Muscle layer of colon (tissue), 2 donors: ENCODE results near the gene IFIT1.
"Not testable (repeated sequence)": the region's sequence is repeated elsewhere in the genome, so short reads cannot be mapped to it uniquely, and the experiment has no call there.

ENCODE experiments used
- H3K27ac ChIP-seq: one replicate; pipeline ENCODE4 v1.7.0; 2013; ENCODE audit warnings: low read depth, mild to moderate bottlenecking, low read length, moderate library complexity
- H3K27me3 ChIP-seq, 2 donors: one replicate each; pipeline ENCODE4 v1.7.0; 2013; ENCODE audit warnings: low read length in 2 of 2, mild to moderate bottlenecking in 2 of 2; ENCODE audit not compliant: insufficient read depth in 2 of 2, control insufficient read depth in 1 of 2
- H3K36me3 ChIP-seq: one replicate; pipeline ENCODE4 v1.7.0; 2013; ENCODE audit warnings: mild to moderate bottlenecking, low read length; ENCODE audit not compliant: insufficient read depth
- H3K4me1 ChIP-seq: one replicate; pipeline ENCODE4 v1.7.0; 2013; ENCODE audit warnings: mild to moderate bottlenecking, low read length; ENCODE audit not compliant: insufficient read depth
- H3K4me3 ChIP-seq, 2 donors: one replicate each; pipeline ENCODE4 v1.7.0; 2013; ENCODE audit warnings: low read length in 2 of 2, low read depth in 1 of 2, mild to moderate bottlenecking in 1 of 2, moderate library complexity in 1 of 2
- H3K9ac ChIP-seq: one replicate; pipeline ENCODE4 v1.7.0; 2013; ENCODE audit warnings: low read length
- H3K9me3 ChIP-seq: one replicate; pipeline ENCODE4 v1.7.0; 2013; ENCODE audit warnings: mild to moderate bottlenecking, low read length
- donor health status: abdominal sarcoma.
- donor health status: Adenocarcinoma of cecum.

IFIT1 gene

GRCh38 chr10:89421018-89421476 lies 28.6 kb downstream of the IFIT1 start:
- H3K9me3 ChIP-seq = no peaks in the 10 kb centered on the region
- peaks cover 29% of the 10 kb centered on the region for H3K4me1 ChIP-seq
- no peaks in the 10 kb centered on the region for H3K27me3 ChIP-seq
- H3K36me3 ChIP-seq = peaks cover 16% of the 10 kb centered on the region
- no peak overlapping the region for H3K9ac ChIP-seq
- H3K4me3 ChIP-seq = no peak overlapping the region
- no peak overlapping the region for H3K27ac ChIP-seq

- H3K9ac ChIP-seq = no peak overlapping the region
Observed at GRCh38 chr10:89425000-89425399, 32.6 kb downstream of the IFIT1 start.

DNA sequence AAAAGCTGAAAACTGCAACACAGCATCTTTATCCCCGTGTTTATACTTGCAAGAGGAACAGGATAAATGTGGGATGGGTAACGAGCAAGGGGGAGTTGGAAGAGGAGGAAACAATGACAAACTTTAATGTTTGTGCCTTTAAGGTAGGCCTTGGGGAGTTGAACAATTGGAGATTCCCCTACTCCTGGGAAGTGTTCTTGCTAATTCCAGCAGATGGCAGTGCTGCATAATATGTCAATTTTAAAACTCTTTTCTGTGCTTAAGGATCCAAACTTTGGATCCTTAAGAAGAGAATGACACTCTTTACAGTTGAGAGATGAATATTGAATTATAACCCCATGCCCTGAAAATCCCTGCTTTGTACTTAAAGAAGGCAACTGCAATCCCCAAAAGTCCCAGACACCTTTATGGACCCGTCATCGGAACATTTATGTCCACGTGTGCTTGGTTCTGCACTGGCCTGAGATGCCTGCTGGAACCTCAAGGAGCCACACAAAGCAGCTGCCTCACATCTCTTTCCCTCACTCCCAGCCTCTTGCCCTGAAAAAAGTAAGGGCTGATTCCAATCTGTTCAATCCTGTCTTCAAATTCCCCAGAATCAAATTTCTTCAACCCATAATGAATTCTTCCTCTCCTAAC lies 33.9 kb downstream of the IFIT1 start:
- no peak overlapping the region for H3K4me3 ChIP-seq
- H3K9ac ChIP-seq = no peak overlapping the region
- H3K4me1 ChIP-seq = no peaks in the 10 kb centered on the region
- no peaks in the 10 kb centered on the region for H3K9me3 ChIP-seq
- H3K36me3 ChIP-seq = peaks cover 4% of the 10 kb centered on the region
- no peaks in the 10 kb centered on the region for H3K27me3 ChIP-seq
- H3K27ac ChIP-seq = no peak overlapping the region

More at GRCh38 chr10:89425000-89425399, 32.6 kb downstream of the IFIT1 start:
- no peaks in the 10 kb centered on the region for H3K4me1 ChIP-seq
- no peak overlapping the region for H3K4me3 ChIP-seq
- no peaks in the 10 kb centered on the region for H3K9me3 ChIP-seq
- H3K27ac ChIP-seq = no peak overlapping the region
- peaks cover 4% of the 10 kb centered on the region for H3K36me3 ChIP-seq
- H3K27me3 ChIP-seq = no peaks in the 10 kb centered on the region

GRCh38 chr10:89427629-89428028 lies 35.2 kb downstream of the IFIT1 start:
- Histone ChIP-seq H3K27me3 (no peaks in the 10 kb centered on the region), H3K9ac (no peak overlapping the region), H3K9me3 (no peaks in the 10 kb centered on the region), H3K4me3 (no peak overlapping the region), H3K36me3 (no peaks in the 10 kb centered on the region), H3K4me1 (no peaks in the 10 kb centered on the region), H3K27ac (no peak overlapping the region)

DNA sequence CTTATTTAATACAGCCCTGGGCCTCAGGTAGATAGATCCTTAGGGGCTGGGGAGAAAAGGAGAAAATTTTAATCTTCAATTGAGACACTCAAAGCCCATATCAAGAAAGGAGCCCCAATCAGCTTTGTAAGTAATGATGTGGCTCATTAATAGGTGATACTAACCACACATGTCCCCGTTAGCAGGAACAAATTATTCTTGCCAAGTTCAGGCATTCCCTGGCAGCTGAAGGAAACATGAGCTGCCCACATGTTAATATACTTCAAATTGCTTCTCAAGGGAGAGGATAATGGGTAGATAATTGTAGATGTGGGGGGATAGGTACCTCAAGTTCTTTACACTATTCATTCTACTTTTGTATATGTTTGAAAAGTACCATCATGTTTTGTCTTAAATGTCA lies 36.5 kb downstream of the IFIT1 start:
- H3K27ac ChIP-seq = no peak overlapping the region

GRCh38 chr10:89431977-89432376 lies 39.6 kb downstream of the IFIT1 start:
- no peaks in the 10 kb centered on the region for H3K9me3 ChIP-seq
- no peaks in the 10 kb centered on the region for H3K27me3 ChIP-seq
- H3K27ac ChIP-seq = no peak overlapping the region
- no peaks in the 10 kb centered on the region for H3K36me3 ChIP-seq
- no peak overlapping the region for H3K9ac ChIP-seq
- no peak overlapping the region for H3K4me3 ChIP-seq
- no peaks in the 10 kb centered on the region for H3K4me1 ChIP-seq

More for the DNA sequence above, 36.5 kb downstream of the IFIT1 start:
- Histone ChIP-seq H3K27me3 (no peaks in the 10 kb centered on the region), H3K36me3 (no peaks in the 10 kb centered on the region), H3K9ac (no peak overlapping the region), H3K9me3 (no peaks in the 10 kb centered on the region), H3K4me1 (no peaks in the 10 kb centered on the region), H3K4me3 (no peak overlapping the region)

DNA sequence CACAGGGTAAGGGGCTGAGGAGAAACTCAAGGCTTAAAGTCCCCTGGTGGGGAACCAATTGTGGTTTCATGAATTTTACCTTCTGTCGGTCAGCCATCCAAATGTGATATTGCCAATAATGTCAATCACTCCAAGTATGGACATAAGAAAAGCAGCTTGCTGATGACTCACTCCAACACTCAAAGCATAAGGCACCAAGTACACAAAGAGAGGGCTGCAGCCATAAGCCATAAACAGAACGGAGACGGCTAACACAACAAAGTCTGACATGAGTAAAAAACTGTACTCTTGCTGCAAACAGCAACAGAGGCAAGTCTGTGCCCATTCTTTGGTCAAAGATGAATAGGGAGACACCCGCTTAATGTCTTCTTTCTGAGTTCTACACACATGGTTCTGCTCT lies 46.1 kb downstream of the IFIT1 start:
- H3K27ac ChIP-seq = no peak overlapping the region
- H3K9ac ChIP-seq = no peak overlapping the region
- no peaks in the 10 kb centered on the region for H3K4me1 ChIP-seq
- H3K36me3 ChIP-seq = no peaks in the 10 kb centered on the region
- H3K27me3 ChIP-seq = no peaks in the 10 kb centered on the region
- H3K4me3 ChIP-seq = no peak overlapping the region
- H3K9me3 ChIP-seq = no peaks in the 10 kb centered on the region

- Histone ChIP-seq H3K27me3 (no peaks in the 10 kb centered on the region), H3K36me3 (no peaks in the 10 kb centered on the region), H3K9me3 (no peaks in the 10 kb centered on the region), H3K4me3 (no peak overlapping the region), H3K27ac (no peak overlapping the region), H3K4me1 (no peaks in the 10 kb centered on the region), H3K9ac (no peak overlapping the region)
Observed at GRCh38 chr10:89440226-89441009, 48.0 kb downstream of the IFIT1 start.

DNA sequence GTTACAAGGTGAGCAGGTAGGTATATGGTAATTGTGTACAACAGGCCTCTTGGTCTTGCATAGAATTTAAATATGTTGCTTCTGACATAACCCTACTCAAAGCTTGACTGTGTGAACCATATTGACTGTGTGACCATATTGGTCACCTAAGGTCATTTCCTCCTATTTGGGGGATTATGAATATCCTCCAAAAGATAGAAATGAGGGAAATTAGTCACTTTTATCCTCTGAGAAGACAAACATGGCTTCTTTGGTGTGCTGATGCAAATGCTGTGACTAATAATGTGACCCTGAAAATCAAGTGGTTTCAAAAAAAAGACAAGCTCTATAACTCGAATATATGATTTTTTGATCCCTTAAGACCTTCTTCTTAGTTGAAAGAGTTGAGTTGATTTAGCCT lies 49.9 kb downstream of the IFIT1 start:
- H3K36me3 ChIP-seq = no peaks in the 10 kb centered on the region

GRCh38 chr10:89444819-89445218 lies 52.4 kb downstream of the IFIT1 start:
- not testable (repeated sequence) for H3K27me3 ChIP-seq, H3K36me3 ChIP-seq, H3K9me3 ChIP-seq

More for the DNA sequence above, 49.9 kb downstream of the IFIT1 start:
- Histone ChIP-seq H3K27me3 (no peaks in the 10 kb centered on the region), H3K9me3 (no peaks in the 10 kb centered on the region), H3K9ac (no peak overlapping the region), H3K4me3 (no peak overlapping the region), H3K4me1 (no peaks in the 10 kb centered on the region), H3K27ac (no peak overlapping the region)

DNA sequence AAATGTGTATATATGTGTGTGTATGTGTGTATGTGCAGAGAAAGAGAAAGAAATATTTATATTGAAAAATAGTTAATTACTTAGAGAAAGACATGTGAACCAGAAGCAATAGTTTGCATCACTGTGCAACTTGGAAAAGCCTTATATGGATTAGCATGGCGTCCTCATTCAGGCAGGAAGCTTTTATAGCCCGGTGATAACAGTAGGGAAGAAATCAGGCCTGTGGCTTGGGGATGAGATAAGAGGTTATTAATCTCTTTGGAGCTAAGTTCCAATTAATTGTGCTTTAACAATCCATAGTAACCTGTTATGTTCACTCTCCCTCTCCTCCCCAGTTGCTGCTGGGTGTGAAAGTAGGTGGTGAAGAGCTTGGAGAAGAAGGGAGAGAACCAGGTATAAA lies 58.5 kb downstream of the IFIT1 start:
- no peaks in the 10 kb centered on the region for H3K9me3 ChIP-seq
- no peak overlapping the region for H3K4me3 ChIP-seq
- H3K27ac ChIP-seq = no peak overlapping the region
- H3K9ac ChIP-seq = no peak overlapping the region
- no peaks in the 10 kb centered on the region for H3K4me1 ChIP-seq
- H3K27me3 ChIP-seq = no peaks in the 10 kb centered on the region
- H3K36me3 ChIP-seq = no peaks in the 10 kb centered on the region

More at GRCh38 chr10:89444819-89445218, 52.4 kb downstream of the IFIT1 start:
- not testable (repeated sequence) for H3K27ac ChIP-seq, H3K4me3 ChIP-seq, H3K4me1 ChIP-seq, H3K9ac ChIP-seq
